ENCODE data around the gene NCR2. TPM values are rescaled to one million over a fixed set of nuclear protein-coding genes. Genes with fewer than 3 reads are reported as not detected.
A peak's percentile ranks its signal among the peaks of the same experiment; 100 is the strongest.

NCR2 gene
- total and polyA plus RNA-seq, 2 of the 13 experiments (the other 11 are each of a cell fraction or from before 2014, with no cell fraction given): not detected

- TF ChIP-seq, protein P1, sequence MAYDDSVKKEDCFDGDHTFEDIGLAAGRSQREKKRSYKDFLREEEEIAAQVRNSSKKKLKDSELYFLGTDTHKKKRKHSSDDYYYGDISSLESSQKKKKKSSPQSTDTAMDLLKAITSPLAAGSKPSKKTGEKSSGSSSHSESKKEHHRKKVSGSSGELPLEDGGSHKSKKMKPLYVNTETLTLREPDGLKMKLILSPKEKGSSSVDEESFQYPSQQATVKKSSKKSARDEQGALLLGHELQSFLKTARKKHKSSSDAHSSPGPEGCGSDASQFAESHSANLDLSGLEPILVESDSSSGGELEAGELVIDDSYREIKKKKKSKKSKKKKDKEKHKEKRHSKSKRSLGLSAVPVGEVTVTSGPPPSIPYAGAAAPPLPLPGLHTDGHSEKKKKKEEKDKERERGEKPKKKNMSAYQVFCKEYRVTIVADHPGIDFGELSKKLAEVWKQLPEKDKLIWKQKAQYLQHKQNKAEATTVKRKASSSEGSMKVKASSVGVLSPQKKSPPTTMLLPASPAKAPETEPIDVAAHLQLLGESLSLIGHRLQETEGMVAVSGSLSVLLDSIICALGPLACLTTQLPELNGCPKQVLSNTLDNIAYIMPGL (CRISPR knock-in tag; IDR thresholded peaks at IDR 0.05; ENCODE audit: borderline replicate concordance in 1 of 2, low read depth in 1 of 2): 0 out of 4 replicates have a peak, but pooled peaks of 1 of the 2 experiments have one; percentile 40
- TF ChIP-seq EEA1 (CRISPR knock-in tag; IDR thresholded peaks at IDR 0.05; ENCODE audit: borderline replicate concordance): no peak
- TF ChIP-seq, protein P2, sequence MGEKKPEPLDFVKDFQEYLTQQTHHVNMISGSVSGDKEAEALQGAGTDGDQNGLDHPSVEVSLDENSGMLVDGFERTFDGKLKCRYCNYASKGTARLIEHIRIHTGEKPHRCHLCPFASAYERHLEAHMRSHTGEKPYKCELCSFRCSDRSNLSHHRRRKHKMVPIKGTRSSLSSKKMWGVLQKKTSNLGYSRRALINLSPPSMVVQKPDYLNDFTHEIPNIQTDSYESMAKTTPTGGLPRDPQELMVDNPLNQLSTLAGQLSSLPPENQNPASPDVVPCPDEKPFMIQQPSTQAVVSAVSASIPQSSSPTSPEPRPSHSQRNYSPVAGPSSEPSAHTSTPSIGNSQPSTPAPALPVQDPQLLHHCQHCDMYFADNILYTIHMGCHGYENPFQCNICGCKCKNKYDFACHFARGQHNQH (CRISPR knock-in tag; IDR thresholded peaks at IDR 0.05): peak; percentile 28; the same call in 1 of the 2 replicates
- 0 out of 2 replicates have a peak, but pooled peaks have one; percentile 24 for TF ChIP-seq SNAI1 (CRISPR knock-in tag; IDR thresholded peaks at IDR 0.05; ENCODE audit: borderline replicate concordance)
- no peak for TF ChIP-seq ZNF660 (CRISPR knock-in tag; IDR thresholded peaks at IDR 0.05; ENCODE audit: borderline replicate concordance, low read depth)
- TF ChIP-seq, protein P3, sequence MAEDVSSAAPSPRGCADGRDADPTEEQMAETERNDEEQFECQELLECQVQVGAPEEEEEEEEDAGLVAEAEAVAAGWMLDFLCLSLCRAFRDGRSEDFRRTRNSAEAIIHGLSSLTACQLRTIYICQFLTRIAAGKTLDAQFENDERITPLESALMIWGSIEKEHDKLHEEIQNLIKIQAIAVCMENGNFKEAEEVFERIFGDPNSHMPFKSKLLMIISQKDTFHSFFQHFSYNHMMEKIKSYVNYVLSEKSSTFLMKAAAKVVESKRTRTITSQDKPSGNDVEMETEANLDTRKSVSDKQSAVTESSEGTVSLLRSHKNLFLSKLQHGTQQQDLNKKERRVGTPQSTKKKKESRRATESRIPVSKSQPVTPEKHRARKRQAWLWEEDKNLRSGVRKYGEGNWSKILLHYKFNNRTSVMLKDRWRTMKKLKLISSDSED (CRISPR knock-in tag; IDR thresholded peaks at IDR 0.05): no peak
- TF ChIP-seq, protein P4, sequence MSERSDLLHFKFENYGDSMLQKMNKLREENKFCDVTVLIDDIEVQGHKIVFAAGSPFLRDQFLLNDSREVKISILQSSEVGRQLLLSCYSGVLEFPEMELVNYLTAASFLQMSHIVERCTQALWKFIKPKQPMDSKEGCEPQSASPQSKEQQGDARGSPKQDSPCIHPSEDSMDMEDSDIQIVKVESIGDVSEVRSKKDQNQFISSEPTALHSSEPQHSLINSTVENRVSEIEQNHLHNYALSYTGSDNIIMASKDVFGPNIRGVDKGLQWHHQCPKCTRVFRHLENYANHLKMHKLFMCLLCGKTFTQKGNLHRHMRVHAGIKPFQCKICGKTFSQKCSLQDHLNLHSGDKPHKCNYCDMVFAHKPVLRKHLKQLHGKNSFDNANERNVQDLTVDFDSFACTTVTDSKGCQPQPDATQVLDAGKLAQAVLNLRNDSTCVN (CRISPR knock-in tag; IDR thresholded peaks at IDR 0.05; ENCODE audit: borderline replicate concordance): no peak
- TF ChIP-seq U2AF1 (optimal IDR thresholded peaks at IDR 0.05; ENCODE audit: low read depth, low read length): no peak
- TF ChIP-seq TCF7 (IDR thresholded peaks at IDR 0.05; ENCODE audit: low read depth): peak; percentile 17; the same call in 1 of the 2 replicates
- peak; percentile 66 for TF ChIP-seq TEAD3 (CRISPR knock-in tag; optimal IDR thresholded peaks at IDR 0.05; ENCODE audit: borderline replicate concordance)
- no peak for TF ChIP-seq ERF (CRISPR knock-in tag; IDR thresholded peaks at IDR 0.05)
- TF ChIP-seq, protein P5, sequence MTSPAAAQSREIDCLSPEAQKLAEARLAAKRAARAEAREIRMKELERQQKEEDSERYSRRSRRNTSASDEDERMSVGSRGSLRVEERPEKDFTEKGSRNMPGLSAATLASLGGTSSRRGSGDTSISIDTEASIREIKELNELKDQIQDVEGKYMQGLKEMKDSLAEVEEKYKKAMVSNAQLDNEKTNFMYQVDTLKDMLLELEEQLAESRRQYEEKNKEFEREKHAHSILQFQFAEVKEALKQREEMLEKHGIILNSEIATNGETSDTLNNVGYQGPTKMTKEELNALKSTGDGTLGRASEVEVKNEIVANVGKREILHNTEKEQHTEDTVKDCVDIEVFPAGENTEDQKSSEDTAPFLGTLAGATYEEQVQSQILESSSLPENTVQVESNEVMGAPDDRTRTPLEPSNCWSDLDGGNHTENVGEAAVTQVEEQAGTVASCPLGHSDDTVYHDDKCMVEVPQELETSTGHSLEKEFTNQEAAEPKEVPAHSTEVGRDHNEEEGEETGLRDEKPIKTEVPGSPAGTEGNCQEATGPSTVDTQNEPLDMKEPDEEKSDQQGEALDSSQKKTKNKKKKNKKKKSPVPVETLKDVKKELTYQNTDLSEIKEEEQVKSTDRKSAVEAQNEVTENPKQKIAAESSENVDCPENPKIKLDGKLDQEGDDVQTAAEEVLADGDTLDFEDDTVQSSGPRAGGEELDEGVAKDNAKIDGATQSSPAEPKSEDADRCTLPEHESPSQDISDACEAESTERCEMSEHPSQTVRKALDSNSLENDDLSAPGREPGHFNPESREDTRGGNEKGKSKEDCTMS (CRISPR knock-in tag; conservative IDR thresholded peaks at IDR 0.05): no peak
- no peak for TF ChIP-seq PRDM4 (CRISPR knock-in tag; IDR thresholded peaks at IDR 0.05; ENCODE audit: borderline replicate concordance)
- TF ChIP-seq MED1 (CRISPR knock-in tag; IDR thresholded peaks at IDR 0.05): peak; percentile 33; the same call in 1 of the 2 replicates
- TF ChIP-seq SALL2 (CRISPR knock-in tag; IDR thresholded peaks at IDR 0.05): no peak
Observed at GRCh38 chr6:41372832-41373626, 37.6 kb downstream of the NCR2 start (continued).

Data from HepG2 (cell line).